Sigmoid colon (tissue), 7 donors: Measurements from ENCODE around the gene MEIG1. TPM values are rescaled to one million over a fixed set of nuclear protein-coding genes. Genes with fewer than 3 reads are reported as not detected.
"Not testable (repeated sequence)": the region's sequence is repeated elsewhere in the genome, so short reads cannot be mapped to it uniquely, and the experiment has no call there.

Experiments
- DNase-seq: peaks from one replicate; pipeline ENCODE4 v3.0.0-alpha.2; 2019
- H3K27ac ChIP-seq, 4 donors: fragments of 200-600 bp; sonication (generic); one replicate each; pipeline ENCODE4 v1.5.1; 2016 to 2019; ENCODE audit warnings: mild to moderate bottlenecking in 1 of 4
- H3K27me3 ChIP-seq, 3 donors: fragments of 200-600 bp; sonication (generic); one replicate each; pipeline ENCODE4 v1.5.1; 2019; ENCODE audit warnings: mild to moderate bottlenecking in 1 of 3
- H3K36me3 ChIP-seq, 4 donors: fragments of 200-600 bp; sonication (generic); one replicate each; pipeline ENCODE4 v1.5.1; 2016 to 2019
- H3K4me1 ChIP-seq, 4 donors: fragments of 200-600 bp; sonication (generic); one replicate each; pipeline ENCODE4 v1.5.1; 2017 to 2019
- H3K4me3 ChIP-seq, 4 donors: fragments of 200-600 bp; sonication (generic); one replicate each; pipeline ENCODE4 v1.5.1; 2017 to 2019; ENCODE audit warnings: mild to moderate bottlenecking in 2 of 4, moderate library complexity in 1 of 4
- H3K9me3 ChIP-seq, 4 donors: fragments of 200-600 bp in 3 of 4; sonication (generic) in 3 of 4; one replicate each; pipeline versions ENCODE4 v1.5.1 to v1.6.1; 2013 to 2019
- CTCF ChIP-seq, 4 experiments: fragments of 450-650 bp in 3 of 4; fragments of 200-600 bp in 1 of 4; IDR thresholded peaks; one replicate each; pipeline ENCODE4 v1.5.1; 2016 to 2019; ENCODE audit warnings: antibody characterized with exemption in 4 of 4, mild to moderate bottlenecking in 3 of 4, moderate library complexity in 2 of 4
- EP300 ChIP-seq, 4 donors: sonication (generic); formaldehyde crosslinking; IDR thresholded peaks; one replicate each; pipeline ENCODE4 v1.6.1; 2017; ENCODE audit warnings: antibody characterized with exemption in 4 of 4
- POLR2A ChIP-seq, 2 donors: fragments of 450-650 bp; IDR thresholded peaks; one replicate each; pipeline ENCODE4 v1.6.1; 2016; ENCODE audit warnings: antibody characterized with exemption in 2 of 2, mild to moderate bottlenecking in 2 of 2, moderate library complexity in 2 of 2
- POLR2AphosphoS5 ChIP-seq, 4 donors: sonication (generic); formaldehyde crosslinking; IDR thresholded peaks; one replicate each; pipeline ENCODE4 v1.6.1; 2017; ENCODE audit warnings: antibody characterized with exemption in 4 of 4
- WGBS, 2 donors: extraction: QIAGEN DNeasy Blood & Tissue Kit; methylation state at CpG; one replicate each; pipeline ENCODE4 v1.1.7; 2013; 5-methylcytosine and 5-hydroxymethylcytosine counted together
- intact Hi-C: fragments of 100-400 bp; cut with DNase I; formaldehyde crosslinking; loops from one replicate; pipeline ENCODE4 v1.15.1; 2023
- polyA plus RNA-seq, 3 donors: library from polyadenylated mRNA; stranded (reverse); fragments of 200-250 nt; gene quantifications; one replicate each; pipeline ENCODE4 v1.2.3, GENCODE V29; 2013
- total RNA-seq, 4 donors: library from RNA; depleted of rRNA; stranded (reverse); fragments of >200 nt; gene quantifications; one replicate each; pipeline ENCODE4 v1.1.0, GENCODE V29; 2016
- donor health status: healthy with polysubstance abuse.
- donor health status: Bipolar disorder and iron deficiency.
- donor health status: healthy.

MEIG1 gene
- total and polyA plus RNA-seq, 7 donors = 1.3 TPM; not detected in 6

DNA sequence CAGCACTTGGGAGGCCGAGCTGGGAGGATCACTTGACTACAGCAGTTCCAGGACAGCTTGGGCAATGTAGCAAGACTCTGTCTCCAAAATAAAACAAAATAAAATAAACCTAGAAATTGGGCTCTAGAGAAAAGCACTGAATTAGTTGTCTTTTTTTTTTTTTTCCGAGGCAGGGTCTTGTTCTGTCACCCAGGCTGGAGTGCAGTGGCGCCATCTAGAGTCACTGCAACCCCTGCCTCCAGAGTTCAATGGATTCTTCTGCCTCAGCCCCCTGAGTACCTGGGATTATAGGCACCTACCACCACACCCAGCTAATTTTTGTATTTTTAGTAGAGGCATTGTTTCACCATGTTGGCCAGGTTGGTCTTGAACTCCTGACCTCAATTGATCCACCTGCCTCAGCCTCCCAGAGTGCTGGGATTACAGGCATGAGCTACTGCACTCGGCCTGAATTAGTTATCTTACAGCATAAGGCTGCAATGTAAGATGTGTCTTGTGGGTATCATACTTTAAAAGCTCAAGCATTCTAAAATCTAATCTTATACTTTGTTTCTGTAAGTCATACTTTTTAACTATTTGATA is 12.8 kb downstream of the MEIG1 start:
- WGBS, 2 donors = 53 to 55% methylated on average over 4 of the region's 4 CpGs
- Histone ChIP-seq H3K4me1 (no peaks in the 10 kb centered on the region), H3K36me3 (no peaks in the 10 kb centered on the region), H3K27me3 (peaks cover 0 to 15% (median 6%) of the 10 kb centered on the region in 3 donors), H3K9me3 (no peaks in the 10 kb centered on the region), H3K4me3 (no peak overlapping the region), H3K27ac (no peak overlapping the region)
- intact Hi-C loops = no loop called here
- DNase-seq = no peak
- peak in 2 of 4 experiments; percentile 12 to 25 for TF ChIP-seq CTCF (IDR thresholded peaks at IDR 0.05)
- TF ChIP-seq EP300 (IDR thresholded peaks at IDR 0.05) = no peak

DNA sequence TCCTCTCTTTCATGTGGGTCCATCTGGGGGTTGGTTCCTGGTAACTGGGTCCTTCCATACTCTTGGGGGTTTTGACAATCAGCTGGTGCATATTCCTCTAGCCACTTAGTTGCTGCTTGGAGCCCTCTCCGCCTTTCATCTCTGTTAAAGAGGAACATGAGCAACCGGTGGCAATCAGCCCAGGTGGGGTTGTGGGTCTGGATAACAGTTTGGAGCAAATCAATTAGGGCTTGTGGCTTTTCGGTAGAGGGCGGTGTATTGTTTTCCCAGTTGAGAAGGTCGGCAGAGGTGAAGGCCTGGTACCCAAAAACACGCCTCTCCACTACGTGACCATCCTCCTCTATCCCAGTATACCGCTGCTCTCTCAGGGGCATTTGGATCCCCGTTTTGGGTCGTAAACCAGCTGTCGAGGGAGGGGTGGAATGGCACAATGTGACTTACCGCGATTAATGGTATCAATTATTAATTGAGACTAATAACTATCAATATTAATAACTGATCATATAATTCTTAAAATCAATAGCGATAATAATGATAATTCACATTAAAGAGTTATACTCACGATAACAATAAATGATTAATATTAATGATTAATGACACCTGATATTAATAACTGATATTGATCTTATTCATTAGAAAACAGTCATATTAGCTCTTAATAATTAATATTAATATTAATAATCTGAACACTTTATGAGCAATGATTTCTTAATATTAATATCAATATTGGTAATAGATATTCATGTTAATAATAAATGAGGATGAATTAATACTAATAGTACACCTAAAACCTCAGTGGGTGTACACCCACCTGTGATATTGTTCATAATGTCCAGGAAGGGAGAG is 15.2 kb downstream of the MEIG1 start:
- H3K27ac ChIP-seq, H3K36me3 ChIP-seq, H3K9me3 ChIP-seq, DNase-seq, H3K4me3 ChIP-seq, H3K4me1 ChIP-seq, intact Hi-C loops: not testable (repeated sequence)
- WGBS, 2 donors = 32 to 56% methylated on average over 15 of the region's 15 CpGs
- H3K27me3 ChIP-seq = peaks cover 0 to 15% (median 6%) of the 10 kb centered on the region in 3 donors

GRCh38 chr10:14975672-14976273 is 16.6 kb downstream of the MEIG1 start:
- no peak for DNase-seq
- Histone ChIP-seq H3K27ac (no peak overlapping the region), H3K36me3 (no peaks in the 10 kb centered on the region), H3K4me1 (no peaks in the 10 kb centered on the region), H3K9me3 (no peaks in the 10 kb centered on the region), H3K4me3 (no peak overlapping the region), H3K27me3 (peaks cover 0 to 15% (median 6%) of the 10 kb centered on the region in 3 donors)
- intact Hi-C loops = no loop called here
- TF ChIP-seq POLR2AphosphoS5 (IDR thresholded peaks at IDR 0.05) (no peak), CTCF (IDR thresholded peaks at IDR 0.05) (no peak), POLR2A (IDR thresholded peaks at IDR 0.05) (no peak), EP300 (IDR thresholded peaks at IDR 0.05) (no peak)
- WGBS, 2 donors = 32 to 35% methylated on average over 21 of the region's 21 CpGs

GRCh38 chr10:14982744-14983143 is 23.6 kb downstream of the MEIG1 start:
- TF ChIP-seq POLR2A (IDR thresholded peaks at IDR 0.05) (no peak), CTCF (IDR thresholded peaks at IDR 0.05) (no peak), POLR2AphosphoS5 (IDR thresholded peaks at IDR 0.05) (no peak)
- WGBS, 2 donors = 80 to 91% methylated on average over 3 of the region's 3 CpGs
- H3K4me1 ChIP-seq = no peaks in the 10 kb centered on the region
- intact Hi-C loops = no loop called here
- H3K4me3 ChIP-seq = no peak overlapping the region
- no peaks in the 10 kb centered on the region for H3K27me3 ChIP-seq
- H3K9me3 ChIP-seq = no peaks in the 10 kb centered on the region
- H3K27ac ChIP-seq = no peak overlapping the region
- no peak for DNase-seq
- no peaks in the 10 kb centered on the region for H3K36me3 ChIP-seq

DNA sequence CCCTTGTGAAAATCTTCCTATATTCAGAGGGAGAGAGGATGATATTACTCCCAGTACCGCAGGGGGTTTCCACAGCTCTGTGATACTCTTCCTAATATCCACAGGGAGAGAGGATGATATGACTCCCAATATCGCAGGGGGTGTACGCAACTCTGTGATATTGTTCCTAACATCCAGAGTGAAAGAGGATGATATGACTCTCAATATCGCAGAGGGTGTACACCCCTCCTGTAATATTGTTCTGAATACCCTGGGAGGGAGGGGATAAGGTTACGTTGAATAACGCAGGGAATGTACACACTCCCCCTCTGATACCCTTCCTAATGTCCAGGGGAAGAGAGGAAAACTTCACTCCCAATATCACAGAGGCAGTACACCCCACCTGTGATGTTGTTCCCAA is 30.4 kb downstream of the MEIG1 start:
- H3K4me1 ChIP-seq, H3K4me3 ChIP-seq, H3K27me3 ChIP-seq, DNase-seq, intact Hi-C loops, H3K27ac ChIP-seq, H3K9me3 ChIP-seq, H3K36me3 ChIP-seq: not testable (repeated sequence)
- WGBS, 2 donors = 91 to 93% methylated on average over 6 of the region's 6 CpGs

GRCh38 chr10:14991035-14991749 is 32.0 kb downstream of the MEIG1 start:
- intact Hi-C loops, H3K36me3 ChIP-seq, H3K27ac ChIP-seq, H3K4me3 ChIP-seq, H3K4me1 ChIP-seq, H3K27me3 ChIP-seq, DNase-seq, H3K9me3 ChIP-seq: not testable (repeated sequence)
- WGBS, 2 donors = 19 to 58% methylated on average over 18 to 19 of the region's 19 CpGs

DNA sequence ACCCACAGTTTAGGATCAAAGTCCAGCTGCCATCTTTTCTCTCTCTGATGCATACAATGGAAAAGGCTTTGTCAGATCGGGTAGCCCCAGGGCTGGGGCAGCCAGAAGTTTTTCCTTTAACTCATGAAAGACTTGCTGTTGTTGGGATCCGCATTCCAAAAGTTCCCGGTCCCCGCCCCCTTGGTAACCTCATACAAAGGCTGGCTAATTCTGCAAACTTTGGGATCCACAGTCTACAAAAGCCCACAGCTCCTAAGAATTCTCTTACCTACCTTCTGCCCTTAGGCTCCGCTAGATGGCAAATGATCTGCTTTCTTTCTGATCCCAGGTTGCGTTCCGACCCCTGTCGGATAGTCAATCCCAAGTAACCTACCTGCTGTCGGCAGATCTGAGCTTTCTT is 33.1 kb downstream of the MEIG1 start:
- DNase-seq, H3K4me3 ChIP-seq, H3K27me3 ChIP-seq, H3K4me1 ChIP-seq, intact Hi-C loops, H3K9me3 ChIP-seq, H3K27ac ChIP-seq, H3K36me3 ChIP-seq: not testable (repeated sequence)
- WGBS, 2 donors = 93 to 96% methylated on average over 9 of the region's 9 CpGs

DNA sequence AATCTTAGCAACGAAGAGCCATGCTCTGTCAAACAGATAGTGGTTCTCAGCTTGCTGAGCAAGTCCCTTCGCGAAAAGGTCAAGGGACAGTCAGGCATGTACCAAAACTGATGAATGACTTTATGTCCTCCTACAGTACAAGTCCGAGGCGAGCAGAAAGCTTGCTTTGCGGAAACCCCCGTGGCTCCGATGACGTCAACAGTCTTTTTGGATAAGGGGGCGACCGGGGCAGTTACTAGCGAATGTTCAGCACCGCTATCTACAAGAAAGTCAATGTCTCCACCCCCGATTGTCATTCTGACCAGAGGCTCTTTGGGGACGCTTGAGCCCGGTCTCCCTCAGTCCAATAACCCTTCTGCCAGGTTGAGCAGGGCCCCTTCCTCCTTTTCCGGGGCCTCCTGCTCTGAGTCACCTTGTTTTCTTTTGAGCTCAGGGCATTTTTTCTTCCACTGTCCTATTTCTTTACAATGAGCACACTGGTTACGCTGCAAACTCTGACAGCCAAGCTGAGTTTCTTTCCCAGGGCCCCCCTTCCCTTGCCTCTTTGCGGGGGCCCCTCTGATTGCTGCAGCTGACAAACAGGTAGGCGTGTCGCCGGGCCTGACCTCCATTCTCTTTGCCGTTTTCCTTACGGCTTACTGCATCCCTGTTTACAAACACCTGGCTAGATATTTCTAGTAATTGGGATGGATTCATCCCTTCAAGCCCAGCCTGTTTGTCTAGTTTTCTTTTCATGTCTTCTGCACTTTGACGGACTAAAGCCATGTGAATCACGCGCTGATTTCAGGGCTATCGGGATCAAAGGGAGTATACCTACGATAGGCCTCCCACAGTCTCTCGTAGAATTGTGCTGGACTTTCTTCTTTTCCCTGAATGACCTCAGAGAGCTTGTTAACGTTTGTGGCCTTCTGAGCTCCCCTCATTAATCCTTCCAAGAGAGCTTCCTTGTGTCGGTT is 34.6 kb downstream of the MEIG1 start:
- H3K36me3 ChIP-seq, H3K27me3 ChIP-seq, DNase-seq, H3K9me3 ChIP-seq, H3K4me1 ChIP-seq, H3K27ac ChIP-seq, intact Hi-C loops, H3K4me3 ChIP-seq: not testable (repeated sequence)
- WGBS, 2 donors = 77 to 84% methylated on average over 32 of the region's 32 CpGs
